ENCODE results near the gene MUS81. TPM values are rescaled to one million over a fixed set of nuclear protein-coding genes. Genes with fewer than 3 reads are reported as not detected.

MUS81 gene
- total and polyA plus RNA-seq, 10 of the 15 experiments (the other 5 are each of a cell fraction or from before 2014, with no cell fraction given) = 11.8 to 76.1 (median 48.4) TPM

DNA sequence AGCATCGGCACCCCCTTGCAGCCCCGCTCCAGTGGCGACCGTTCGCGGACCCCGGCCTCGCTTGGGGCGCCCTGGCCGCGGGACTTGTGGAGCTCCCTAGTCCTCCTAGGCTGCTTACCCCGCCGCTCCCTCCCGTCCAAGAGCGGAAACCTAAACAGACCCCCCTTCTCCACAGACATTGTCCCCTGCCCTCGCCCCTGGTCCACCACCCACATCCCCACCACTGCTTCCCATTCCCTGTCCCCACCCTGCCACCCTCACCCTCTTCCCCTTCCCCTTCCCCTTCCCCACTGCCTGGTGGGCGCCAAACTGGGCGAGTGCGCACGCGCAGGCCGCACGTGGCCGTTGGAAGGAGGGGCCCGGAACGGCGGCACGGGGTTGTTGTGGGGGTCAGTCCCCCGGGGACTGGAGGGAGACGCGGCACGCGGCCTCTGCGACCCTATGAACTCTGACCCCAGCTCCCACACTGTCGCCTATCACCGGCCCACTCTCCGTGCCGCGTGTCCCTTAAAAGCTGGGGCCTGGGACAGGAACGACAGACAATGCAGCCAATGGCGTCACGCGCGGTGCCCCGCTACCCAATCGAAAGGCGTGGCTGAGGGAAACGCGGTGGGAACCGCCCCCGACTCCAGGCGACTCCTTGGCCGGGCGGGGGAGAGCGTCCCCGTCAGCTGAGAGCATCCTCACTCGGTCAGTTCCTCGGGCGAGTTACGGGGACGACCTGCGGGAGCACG lies 26.8 kb upstream of the MUS81 start, which contains the start of gene SNX32 (continued):
- TF ChIP-seq, protein P1, sequence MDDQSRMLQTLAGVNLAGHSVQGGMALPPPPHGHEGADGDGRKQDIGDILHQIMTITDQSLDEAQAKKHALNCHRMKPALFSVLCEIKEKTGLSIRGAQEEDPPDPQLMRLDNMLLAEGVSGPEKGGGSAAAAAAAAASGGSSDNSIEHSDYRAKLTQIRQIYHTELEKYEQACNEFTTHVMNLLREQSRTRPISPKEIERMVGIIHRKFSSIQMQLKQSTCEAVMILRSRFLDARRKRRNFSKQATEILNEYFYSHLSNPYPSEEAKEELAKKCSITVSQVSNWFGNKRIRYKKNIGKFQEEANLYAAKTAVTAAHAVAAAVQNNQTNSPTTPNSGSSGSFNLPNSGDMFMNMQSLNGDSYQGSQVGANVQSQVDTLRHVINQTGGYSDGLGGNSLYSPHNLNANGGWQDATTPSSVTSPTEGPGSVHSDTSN (IDR thresholded peaks at IDR 0.05; ENCODE audit: insufficient replicate concordance, low read depth, low read length) = peak; percentile 99
- TF ChIP-seq, protein P2, sequence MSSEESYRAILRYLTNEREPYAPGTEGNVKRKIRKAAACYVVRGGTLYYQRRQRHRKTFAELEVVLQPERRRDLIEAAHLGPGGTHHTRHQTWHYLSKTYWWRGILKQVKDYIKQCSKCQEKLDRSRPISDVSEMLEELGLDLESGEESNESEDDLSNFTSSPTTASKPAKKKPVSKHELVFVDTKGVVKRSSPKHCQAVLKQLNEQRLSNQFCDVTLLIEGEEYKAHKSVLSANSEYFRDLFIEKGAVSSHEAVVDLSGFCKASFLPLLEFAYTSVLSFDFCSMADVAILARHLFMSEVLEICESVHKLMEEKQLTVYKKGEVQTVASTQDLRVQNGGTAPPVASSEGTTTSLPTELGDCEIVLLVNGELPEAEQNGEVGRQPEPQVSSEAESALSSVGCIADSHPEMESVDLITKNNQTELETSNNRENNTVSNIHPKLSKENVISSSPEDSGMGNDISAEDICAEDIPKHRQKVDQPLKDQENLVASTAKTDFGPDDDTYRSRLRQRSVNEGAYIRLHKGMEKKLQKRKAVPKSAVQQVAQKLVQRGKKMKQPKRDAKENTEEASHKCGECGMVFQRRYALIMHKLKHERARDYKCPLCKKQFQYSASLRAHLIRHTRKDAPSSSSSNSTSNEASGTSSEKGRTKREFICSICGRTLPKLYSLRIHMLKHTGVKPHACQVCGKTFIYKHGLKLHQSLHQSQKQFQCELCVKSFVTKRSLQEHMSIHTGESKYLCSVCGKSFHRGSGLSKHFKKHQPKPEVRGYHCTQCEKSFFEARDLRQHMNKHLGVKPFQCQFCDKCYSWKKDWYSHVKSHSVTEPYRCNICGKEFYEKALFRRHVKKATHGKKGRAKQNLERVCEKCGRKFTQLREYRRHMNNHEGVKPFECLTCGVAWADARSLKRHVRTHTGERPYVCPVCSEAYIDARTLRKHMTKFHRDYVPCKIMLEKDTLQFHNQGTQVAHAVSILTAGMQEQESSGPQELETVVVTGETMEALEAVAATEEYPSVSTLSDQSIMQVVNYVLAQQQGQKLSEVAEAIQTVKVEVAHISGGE (CRISPR knock-in tag; IDR thresholded peaks at IDR 0.05) = no peak
- no peak for TF ChIP-seq ATF7 (IDR thresholded peaks at IDR 0.05; ENCODE audit: low read depth)
- TF ChIP-seq, protein P3, sequence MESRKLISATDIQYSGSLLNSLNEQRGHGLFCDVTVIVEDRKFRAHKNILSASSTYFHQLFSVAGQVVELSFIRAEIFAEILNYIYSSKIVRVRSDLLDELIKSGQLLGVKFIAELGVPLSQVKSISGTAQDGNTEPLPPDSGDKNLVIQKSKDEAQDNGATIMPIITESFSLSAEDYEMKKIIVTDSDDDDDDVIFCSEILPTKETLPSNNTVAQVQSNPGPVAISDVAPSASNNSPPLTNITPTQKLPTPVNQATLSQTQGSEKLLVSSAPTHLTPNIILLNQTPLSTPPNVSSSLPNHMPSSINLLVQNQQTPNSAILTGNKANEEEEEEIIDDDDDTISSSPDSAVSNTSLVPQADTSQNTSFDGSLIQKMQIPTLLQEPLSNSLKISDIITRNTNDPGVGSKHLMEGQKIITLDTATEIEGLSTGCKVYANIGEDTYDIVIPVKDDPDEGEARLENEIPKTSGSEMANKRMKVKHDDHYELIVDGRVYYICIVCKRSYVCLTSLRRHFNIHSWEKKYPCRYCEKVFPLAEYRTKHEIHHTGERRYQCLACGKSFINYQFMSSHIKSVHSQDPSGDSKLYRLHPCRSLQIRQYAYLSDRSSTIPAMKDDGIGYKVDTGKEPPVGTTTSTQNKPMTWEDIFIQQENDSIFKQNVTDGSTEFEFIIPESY (IDR thresholded peaks at IDR 0.05) = no peak
- TF ChIP-seq ZNF384 (IDR thresholded peaks at IDR 0.05; ENCODE audit: borderline replicate concordance, low read depth, low read length) = no peak
- TF ChIP-seq PAX5 (IDR thresholded peaks at IDR 0.05; ENCODE audit: borderline replicate concordance, low read depth, low read length) = peak; percentile 45; the same call in 1 of the 2 replicates
- TF ChIP-seq GATAD2B (conservative IDR thresholded peaks at IDR 0.05; ENCODE audit: low read depth) = no peak
- no peak for TF ChIP-seq SUZ12 (IDR thresholded peaks at IDR 0.05; ENCODE audit: unreplicated experiment)
- no peak for TF ChIP-seq ESRRA (IDR thresholded peaks at IDR 0.05; ENCODE audit: low read length)
- TF ChIP-seq PML (IDR thresholded peaks at IDR 0.05; ENCODE audit: low read length) = no peak
- peak; percentile 78; the same call in 1 of the 2 replicates for TF ChIP-seq MXI1 (IDR thresholded peaks at IDR 0.05; ENCODE audit: low read depth, low read length)
- TF ChIP-seq RAD21 (IDR thresholded peaks at IDR 0.05; ENCODE audit: insufficient read depth, low read depth, low read length) = no peak
- TF ChIP-seq RBBP5 (conservative IDR thresholded peaks at IDR 0.05) = no peak
- TF ChIP-seq ZNF217 (IDR thresholded peaks at IDR 0.05) = no peak
- TF ChIP-seq CHD2 (IDR thresholded peaks at IDR 0.05; ENCODE audit: borderline replicate concordance, low read depth, low read length) = peak; percentile 95
- TF ChIP-seq CHD4 (IDR thresholded peaks at IDR 0.05) = no peak
- TF ChIP-seq POLR2AphosphoS2 (IDR thresholded peaks at IDR 0.05; ENCODE audit: low read depth, low read length) = no peak
- no peak for TF ChIP-seq IRF4 (IDR thresholded peaks at IDR 0.05; ENCODE audit: low read depth, low read length)
- TF ChIP-seq BCL11A (IDR thresholded peaks at IDR 0.05; ENCODE audit: low read depth, low read length) = no peak
- TF ChIP-seq, protein P4, sequence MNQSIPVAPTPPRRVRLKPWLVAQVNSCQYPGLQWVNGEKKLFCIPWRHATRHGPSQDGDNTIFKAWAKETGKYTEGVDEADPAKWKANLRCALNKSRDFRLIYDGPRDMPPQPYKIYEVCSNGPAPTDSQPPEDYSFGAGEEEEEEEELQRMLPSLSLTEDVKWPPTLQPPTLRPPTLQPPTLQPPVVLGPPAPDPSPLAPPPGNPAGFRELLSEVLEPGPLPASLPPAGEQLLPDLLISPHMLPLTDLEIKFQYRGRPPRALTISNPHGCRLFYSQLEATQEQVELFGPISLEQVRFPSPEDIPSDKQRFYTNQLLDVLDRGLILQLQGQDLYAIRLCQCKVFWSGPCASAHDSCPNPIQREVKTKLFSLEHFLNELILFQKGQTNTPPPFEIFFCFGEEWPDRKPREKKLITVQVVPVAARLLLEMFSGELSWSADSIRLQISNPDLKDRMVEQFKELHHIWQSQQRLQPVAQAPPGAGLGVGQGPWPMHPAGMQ (IDR thresholded peaks at IDR 0.05; ENCODE audit: borderline replicate concordance) = no peak
- TF ChIP-seq FOS (IDR thresholded peaks at IDR 0.05; ENCODE audit: borderline replicate concordance, extremely low read depth, insufficient read length) = peak; percentile 91
- no peak for TF ChIP-seq KDM1A (IDR thresholded peaks at IDR 0.05; ENCODE audit: borderline replicate concordance)
